GM19395 (cell line): ENCODE measurements around the gene PNKP.
A peak's percentile ranks its signal among the peaks of the same experiment; 100 is the strongest.
"Not testable (repeated sequence)": the region's sequence is repeated elsewhere in the genome, so short reads cannot be mapped to it uniquely, and the experiment has no call there.

Experiments
- ATAC-seq: cut with Tn5 transposase; IDR thresholded peaks from one replicate; pipeline ENCODE4 v1.9.1; 2021; ENCODE audit warnings: mild to moderate bottlenecking, moderate library complexity; ENCODE audit not compliant: unreplicated experiment

PNKP gene

DNA sequence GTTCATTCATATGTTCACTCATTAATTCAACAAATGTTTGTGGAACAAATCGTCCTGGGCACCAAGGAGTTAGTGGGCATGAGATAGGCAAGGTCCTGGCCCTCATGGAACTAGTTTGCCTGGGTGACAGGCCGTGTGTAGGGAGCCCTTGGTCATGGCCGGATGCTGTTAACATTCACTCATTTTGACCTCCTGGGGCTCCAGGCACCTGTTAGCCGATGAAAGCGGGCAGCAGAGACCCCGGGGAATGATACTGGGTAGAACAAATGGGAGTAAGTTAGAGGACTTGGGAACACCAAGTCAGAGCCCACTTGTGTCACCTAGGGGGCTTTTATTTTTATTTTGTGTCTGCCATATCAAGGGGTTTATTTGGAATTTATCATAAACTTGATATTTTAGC is 42.7 kb downstream of the PNKP start:
- ATAC-seq, result no peak

DNA sequence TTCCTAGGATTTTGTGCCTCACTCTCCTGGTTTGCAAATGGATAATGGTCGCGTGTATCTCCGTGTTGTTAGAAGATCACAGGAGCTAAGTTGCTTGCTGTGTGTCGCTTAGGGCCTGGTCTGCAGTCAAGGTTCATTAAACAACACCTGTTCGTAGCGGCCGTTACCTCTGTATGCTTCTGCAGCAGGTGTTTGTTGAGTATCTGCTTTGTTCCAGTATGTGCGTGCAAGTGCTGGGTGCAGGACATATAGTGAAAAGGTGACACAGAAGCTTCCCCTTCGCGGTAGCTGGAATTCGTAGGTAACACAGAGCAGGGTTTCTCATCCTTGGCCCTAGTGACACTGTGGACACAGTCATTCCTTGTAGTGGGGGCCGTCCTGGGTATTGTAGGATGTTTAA is 43.9 kb downstream of the PNKP start:
- no peak for ATAC-seq

DNA sequence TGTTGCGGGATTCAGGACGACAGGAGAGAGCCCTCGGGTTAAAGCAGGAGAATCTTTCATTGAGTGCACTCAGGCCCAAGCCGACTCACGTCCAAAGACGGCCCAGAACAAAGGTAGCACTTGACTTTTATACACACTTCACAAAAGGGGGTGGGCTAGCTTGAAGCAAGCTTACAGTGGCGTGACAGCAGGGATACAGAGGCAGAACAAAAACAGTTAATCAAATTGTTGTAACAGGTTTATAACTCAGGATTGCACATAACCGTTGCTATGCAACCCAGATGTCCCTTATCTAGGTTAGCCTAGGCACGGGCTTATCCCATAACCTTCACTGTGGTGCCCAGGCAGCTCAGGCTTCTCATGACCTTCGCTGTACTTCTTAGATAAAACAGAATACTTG is 47.3 kb downstream of the PNKP start:
- no peak for ATAC-seq

DNA sequence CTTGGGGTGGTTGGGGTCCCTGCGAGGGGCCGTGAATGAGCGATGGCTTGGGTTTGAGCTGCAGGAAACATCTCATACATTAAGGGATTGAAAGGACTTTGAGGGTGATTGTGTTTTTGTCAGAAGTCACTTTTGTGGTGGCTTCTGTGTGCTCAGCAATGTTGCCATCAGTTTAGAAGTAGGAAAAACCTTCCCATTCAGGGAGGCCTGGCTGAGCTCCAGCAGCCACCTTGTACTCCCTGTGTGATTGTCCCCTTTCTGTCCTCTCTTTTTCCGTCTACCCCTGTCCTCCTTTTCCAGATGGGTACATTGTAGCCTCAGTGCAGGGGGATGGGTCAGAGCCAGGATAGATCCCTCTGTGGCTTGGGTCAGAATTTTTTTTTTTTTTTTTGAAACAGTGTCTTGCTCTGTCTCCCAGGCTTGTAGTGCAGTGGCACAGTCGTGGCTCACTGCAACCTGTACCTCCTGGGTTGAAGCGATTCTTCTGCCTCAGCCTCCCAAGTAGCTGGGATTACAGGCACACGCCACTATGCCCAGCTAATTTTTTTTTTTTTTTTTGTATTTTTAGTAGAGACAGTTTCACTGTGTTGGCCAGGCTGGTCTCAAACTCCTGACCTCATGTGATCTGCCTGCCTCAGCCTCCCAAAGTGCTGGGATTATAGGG is 47.8 kb downstream of the PNKP start:
- not testable (repeated sequence) for ATAC-seq

DNA sequence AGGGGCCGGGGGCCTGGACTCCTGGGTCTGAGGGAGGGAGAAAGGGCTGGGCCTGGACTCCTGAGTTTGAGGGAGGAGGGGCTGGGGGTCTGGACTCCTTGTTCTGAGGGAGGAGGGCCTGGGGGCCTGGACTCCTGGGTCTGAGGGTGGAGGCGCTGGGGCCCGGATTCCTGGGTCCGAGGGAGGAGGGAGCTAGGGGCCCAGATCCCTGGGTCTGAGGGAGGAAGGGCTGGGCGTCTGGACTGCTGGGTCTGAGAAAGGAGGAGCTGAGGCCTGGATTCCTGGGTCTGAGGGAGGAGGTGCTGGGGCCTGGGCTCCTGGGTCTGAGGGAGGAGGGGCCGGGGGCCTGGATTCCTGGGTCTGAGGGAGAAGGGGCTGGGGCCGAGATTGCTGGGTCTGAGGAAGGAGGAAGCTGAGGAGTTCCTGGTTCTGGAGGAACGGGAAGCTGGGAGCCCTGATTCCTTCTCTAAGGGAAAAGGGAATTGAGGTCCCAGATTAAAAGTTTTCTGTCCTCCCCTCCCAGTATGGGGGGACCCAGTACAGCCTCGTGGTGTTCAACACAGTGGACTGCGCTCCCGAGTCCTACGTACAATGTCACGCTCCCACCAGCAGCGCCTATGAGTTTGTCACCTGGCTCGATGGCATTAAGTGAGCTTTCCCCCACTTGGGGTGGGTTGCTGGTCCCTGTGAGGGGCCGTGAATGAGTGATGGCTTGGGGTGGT is 48.6 kb downstream of the PNKP start:
- ATAC-seq, result no peak

DNA sequence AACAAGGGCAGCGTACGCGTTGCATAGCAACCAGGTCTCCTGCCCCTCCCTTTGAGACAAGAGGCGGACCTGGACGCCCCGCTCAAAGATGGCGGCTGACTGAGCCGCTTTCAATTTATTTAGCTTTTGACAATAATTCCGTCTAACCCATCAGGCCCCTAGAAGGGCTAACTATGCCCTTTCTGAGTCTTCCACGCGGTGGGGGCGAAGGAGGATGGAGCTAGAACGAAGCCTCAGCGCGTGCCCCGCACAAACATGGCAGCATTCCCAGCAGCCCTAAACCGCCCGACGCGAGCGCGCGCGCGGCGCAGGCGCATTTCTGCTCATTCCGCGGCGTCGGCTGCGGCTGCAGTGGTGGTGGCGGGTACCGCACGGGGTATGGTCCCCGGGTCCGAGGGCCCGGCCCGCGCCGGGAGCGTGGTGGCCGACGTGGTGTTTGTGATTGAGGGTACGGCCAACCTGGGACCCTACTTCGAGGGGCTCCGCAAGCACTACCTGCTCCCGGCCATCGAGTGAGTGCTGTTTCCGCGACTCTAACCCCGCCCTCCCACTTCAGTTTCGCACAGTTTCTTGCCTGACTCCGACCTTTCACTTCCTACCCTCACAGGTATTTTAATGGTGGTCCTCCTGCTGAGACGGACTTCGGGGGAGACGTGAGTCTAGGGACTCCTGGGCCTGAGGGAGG is 49.3 kb downstream of the PNKP start, which contains the start of gene MED25:
Gene MED25 (plus strand): TSS at position 326 of the 685 bp plus-strand sequence. CDS start 53 bp downstream, at position 379.
- ATAC-seq, result peak; percentile 69

DNA sequence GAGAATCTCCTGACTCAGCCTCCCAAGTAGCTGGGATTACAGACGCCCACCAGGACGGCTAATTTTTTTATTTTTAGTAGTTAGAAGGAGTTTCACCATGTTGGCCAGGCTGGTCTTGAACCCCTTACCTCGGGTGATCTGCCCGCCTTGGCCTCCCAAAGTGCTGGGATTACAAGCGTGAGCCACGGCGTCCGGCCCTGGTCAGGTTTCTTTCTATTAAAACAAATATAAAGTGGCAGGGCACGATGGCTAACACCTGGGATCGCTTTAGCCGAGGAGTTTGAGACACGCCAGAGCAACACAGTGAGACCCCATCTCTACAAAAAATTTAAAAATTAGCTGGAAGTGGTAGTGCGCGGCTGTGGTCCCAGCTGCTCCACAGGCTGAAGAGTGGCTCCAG is 50.8 kb downstream of the PNKP start:
- ATAC-seq, result no peak

DNA sequence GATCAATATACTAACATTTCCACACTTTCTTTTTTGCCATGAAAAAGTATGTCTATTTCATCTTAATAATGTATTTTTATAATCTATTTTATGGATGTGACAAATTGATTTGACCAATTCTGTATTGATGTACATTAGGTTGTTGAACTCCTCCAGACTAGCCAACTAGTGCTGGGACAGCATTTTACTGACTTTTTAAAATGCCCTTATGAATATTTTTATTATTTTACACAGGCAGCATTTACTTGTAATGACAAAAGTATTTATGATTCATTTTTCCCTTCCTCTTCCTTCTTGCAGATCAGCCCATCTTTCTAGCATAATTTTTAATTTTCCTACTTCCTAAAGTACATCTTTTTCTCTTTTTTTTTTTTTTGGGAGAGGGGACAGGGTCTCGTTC is 53.4 kb downstream of the PNKP start:
- no peak for ATAC-seq

DNA sequence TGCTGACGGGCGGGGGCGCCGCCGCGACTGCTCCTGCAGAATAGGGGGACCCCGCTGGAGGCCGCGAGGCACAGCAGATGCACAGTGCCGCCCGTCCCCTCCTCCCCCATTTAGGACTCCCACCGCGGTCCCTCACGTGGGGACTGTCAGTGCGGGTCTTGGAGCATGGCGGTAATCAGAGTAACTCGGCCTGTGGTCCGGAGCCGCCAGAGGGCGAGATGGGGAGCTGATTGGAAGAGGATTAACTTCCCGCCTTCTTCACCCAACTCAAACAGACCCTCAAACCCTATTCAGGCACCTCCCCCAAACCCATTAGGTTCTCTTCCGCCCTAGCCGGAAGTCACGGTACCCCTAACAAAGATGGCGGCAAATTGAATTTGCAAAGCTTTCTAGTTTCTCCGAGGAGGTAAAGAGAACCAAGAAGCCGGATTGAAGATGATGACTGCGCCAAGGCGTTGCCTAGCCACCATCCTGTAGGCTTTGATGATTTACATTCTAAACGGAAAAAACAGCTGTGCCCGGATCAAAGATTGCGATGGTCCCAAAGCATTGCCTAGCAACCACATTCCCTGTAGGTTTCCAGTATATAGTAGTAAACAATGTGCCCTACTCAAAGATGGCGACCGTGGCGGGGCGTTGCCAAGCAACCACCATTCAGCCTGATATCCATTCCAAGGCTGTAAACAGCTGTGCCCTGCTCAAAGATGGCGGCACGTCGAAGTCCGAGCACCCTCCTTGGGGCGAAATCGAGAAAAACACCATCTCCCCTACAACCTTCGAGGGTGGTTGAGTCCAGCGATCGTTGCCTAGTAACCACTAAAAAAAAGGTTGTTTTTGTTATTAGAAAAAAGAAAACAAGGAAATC is 54.1 kb downstream of the PNKP start, which contains the start of gene FUZ:
Gene FUZ (minus strand): TSS at position 296 of the 865 bp plus-strand sequence. CDS start 186 bp downstream, at position 110.
- peak; percentile 67 for ATAC-seq

DNA sequence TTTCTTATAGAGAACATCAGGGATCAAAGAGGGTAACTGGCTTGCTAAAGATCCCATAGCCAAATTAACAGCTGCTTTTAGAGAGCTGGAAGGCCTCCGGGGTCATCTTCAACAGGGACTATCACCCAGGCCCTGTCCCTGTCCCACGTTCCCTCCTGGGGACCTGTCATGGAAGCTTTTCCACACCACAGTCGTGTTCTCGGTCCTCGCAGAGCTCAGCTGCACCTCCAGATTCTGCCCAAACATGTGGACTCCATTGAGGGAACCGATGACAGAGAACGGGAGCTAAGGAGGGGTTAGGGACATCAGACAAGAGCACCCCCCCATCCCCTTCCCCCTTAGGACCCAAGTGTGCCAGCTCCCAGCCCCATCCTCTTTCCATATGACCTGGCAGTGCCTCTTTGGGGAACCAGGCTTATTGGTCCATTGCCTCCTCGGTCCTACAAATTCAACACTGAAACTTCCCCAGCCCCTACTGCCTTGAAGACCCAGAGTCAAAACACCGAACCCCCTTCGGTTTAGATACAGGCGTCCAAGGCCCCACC is 54.9 kb downstream of the PNKP start:
- no peak for ATAC-seq

DNA sequence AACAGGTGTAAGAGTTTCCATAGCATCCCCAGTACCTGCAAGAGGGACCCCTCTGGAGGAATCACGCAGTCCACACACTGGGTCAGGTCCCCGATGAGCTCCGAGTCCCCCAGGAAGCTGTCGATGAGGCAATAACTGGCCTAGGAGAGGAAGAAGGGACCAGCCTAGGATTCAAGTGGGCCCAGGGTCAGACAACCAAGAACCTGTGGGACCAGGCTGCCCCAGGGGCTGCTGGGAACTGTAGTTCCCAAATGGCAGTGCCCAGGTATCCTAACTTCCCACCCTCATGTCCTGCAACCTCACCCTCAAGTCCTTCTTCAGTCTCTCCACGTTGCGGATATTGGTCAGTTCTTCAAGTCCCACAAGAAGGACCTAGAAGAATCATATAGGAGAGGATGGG is 56.0 kb downstream of the PNKP start:
- no peak for ATAC-seq
